ENCODE data around the gene QTRT2.

DNA sequence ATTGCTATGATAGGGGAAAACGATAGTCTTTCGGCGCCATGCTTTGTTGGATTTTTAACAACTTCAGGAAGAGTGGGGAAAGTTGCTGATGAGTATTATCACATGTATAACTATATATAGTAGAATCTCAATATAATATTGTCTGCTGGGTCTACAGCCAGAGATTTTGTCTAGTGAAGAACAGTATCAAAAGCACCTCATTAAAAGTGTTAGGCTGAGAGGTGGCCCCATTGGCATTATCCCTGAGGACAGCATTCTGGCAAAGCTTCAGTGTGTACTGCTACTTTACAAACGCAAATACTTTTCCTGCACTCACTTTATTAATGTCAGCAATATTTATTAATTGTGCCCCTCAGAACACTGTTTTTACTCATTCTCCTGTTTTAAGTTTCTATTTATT is 11.8 kb downstream of the QTRT2 start:
- TF ChIP-seq EGR1 (IDR thresholded peaks at IDR 0.05; ENCODE audit: borderline replicate concordance in 1 of 2, low read depth in 2 of 2, low read length in 2 of 2) (no peak), POLR2AphosphoS5 (IDR thresholded peaks at IDR 0.05; ENCODE audit: low read length) (no peak), MYB (IDR thresholded peaks at IDR 0.05; ENCODE audit: borderline replicate concordance, low read depth, low read length) (no peak), POLR2A (IDR thresholded peaks at IDR 0.05; ENCODE audit: low read depth, low read length) (no peak)
- TF ChIP-seq, protein P1, sequence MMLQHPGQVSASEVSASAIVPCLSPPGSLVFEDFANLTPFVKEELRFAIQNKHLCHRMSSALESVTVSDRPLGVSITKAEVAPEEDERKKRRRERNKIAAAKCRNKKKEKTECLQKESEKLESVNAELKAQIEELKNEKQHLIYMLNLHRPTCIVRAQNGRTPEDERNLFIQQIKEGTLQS (IDR thresholded peaks at IDR 0.05; ENCODE audit: borderline replicate concordance, extremely low read depth, low read depth, low read length), result no peak
- TF ChIP-seq, protein P2, sequence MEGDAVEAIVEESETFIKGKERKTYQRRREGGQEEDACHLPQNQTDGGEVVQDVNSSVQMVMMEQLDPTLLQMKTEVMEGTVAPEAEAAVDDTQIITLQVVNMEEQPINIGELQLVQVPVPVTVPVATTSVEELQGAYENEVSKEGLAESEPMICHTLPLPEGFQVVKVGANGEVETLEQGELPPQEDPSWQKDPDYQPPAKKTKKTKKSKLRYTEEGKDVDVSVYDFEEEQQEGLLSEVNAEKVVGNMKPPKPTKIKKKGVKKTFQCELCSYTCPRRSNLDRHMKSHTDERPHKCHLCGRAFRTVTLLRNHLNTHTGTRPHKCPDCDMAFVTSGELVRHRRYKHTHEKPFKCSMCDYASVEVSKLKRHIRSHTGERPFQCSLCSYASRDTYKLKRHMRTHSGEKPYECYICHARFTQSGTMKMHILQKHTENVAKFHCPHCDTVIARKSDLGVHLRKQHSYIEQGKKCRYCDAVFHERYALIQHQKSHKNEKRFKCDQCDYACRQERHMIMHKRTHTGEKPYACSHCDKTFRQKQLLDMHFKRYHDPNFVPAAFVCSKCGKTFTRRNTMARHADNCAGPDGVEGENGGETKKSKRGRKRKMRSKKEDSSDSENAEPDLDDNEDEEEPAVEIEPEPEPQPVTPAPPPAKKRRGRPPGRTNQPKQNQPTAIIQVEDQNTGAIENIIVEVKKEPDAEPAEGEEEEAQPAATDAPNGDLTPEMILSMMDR (IDR thresholded peaks at IDR 0.05 in 2 of 3, conservative IDR thresholded peaks at IDR 0.05 in 1 of 3; ENCODE audit: control insufficient read depth in 2 of 3, extremely low read depth in 1 of 3, insufficient read depth in 1 of 3, low read depth in 3 of 3, low read length in 3 of 3), result no peak
- TF ChIP-seq, protein P3, sequence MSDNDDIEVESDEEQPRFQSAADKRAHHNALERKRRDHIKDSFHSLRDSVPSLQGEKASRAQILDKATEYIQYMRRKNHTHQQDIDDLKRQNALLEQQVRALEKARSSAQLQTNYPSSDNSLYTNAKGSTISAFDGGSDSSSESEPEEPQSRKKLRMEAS (IDR thresholded peaks at IDR 0.05; ENCODE audit: low read depth, low read length), result no peak
- TF ChIP-seq, protein P4, sequence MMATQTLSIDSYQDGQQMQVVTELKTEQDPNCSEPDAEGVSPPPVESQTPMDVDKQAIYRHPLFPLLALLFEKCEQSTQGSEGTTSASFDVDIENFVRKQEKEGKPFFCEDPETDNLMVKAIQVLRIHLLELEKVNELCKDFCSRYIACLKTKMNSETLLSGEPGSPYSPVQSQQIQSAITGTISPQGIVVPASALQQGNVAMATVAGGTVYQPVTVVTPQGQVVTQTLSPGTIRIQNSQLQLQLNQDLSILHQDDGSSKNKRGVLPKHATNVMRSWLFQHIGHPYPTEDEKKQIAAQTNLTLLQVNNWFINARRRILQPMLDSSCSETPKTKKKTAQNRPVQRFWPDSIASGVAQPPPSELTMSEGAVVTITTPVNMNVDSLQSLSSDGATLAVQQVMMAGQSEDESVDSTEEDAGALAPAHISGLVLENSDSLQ (IDR thresholded peaks at IDR 0.05), result no peak

Data from GM12878 (cell line).